ENCODE results near the gene ZFHX3.

The ZFHX3 gene

GRCh38 chr16:72847187-72848027, 200.5 kb downstream of the ZFHX3 start:
- no peak overlapping the region for H3K27ac ChIP-seq

GRCh38 chr16:72846594-72846993, 201.3 kb downstream of the ZFHX3 start:
- H3K27ac ChIP-seq, result no peak overlapping the region
- no peak overlapping the region for H3K4me3 ChIP-seq (ENCODE audit: low read depth in 1 of 2, low read length in 1 of 2)
- H3K27me3 ChIP-seq, result peaks cover 50% of the 10 kb centered on the region
- no peaks in the 10 kb centered on the region for H3K4me1 ChIP-seq (ENCODE audit: control insufficient read depth in 1 of 2, insufficient read depth in 1 of 2, low read depth in 1 of 2, low read length in 1 of 2)
- no peaks in the 10 kb centered on the region for H3K9me3 ChIP-seq
- H3K36me3 ChIP-seq, result no peaks in the 10 kb centered on the region
- no peak for TF ChIP-seq CTCF (IDR thresholded peaks at IDR 0.05)

More at GRCh38 chr16:72847187-72848027, 200.5 kb downstream of the ZFHX3 start:
- Histone ChIP-seq H3K9me3 (no peaks in the 10 kb centered on the region), H3K27me3 (peaks cover 50% of the 10 kb centered on the region), H3K4me1 (ENCODE audit: control insufficient read depth in 1 of 2, insufficient read depth in 1 of 2, low read depth in 1 of 2, low read length in 1 of 2) (no peaks in the 10 kb centered on the region), H3K36me3 (no peaks in the 10 kb centered on the region), H3K4me3 (ENCODE audit: low read depth in 1 of 2, low read length in 1 of 2) (no peak overlapping the region)
- TF ChIP-seq CTCF (IDR thresholded peaks at IDR 0.05), result no peak

DNA sequence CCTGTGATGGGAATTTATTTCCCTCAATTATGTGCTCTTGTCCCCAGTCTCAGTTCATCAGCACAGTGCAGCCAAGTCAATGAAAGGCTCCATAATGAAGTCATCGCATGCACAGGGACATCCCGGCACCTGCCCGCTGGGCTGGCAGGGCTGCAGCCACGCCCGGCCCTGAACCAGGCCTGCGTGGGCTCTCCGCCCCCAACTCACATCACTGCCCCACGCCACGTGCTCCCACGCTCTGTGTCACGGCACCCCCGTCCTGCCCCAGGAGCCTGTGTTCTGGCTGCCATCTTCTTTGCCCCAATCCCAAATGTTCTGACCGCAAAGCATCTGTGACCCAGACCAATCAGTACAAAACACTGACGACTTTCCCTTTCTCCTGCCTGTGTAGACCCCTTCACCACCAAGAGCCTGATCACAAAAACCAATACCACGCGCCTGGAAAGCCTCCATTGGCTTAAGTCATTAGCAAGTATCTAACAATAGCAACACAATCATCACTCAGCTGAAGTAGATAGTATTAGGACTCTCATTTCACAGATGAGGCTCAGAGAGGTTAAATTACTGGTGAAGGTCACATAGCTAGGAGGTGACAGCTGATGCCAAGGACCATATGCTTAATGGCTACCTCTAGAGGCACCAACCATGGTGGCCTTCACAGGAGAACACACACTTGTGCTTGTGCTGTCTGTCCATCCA, 202.5 kb downstream of the ZFHX3 start:
- no peaks in the 10 kb centered on the region for H3K4me1 ChIP-seq (ENCODE audit: control insufficient read depth in 1 of 2, insufficient read depth in 1 of 2, low read depth in 1 of 2, low read length in 1 of 2)
- no peaks in the 10 kb centered on the region for H3K9me3 ChIP-seq
- no peak overlapping the region for H3K4me3 ChIP-seq (ENCODE audit: low read depth in 1 of 2, low read length in 1 of 2)
- H3K27me3 ChIP-seq, result peaks cover 50% of the 10 kb centered on the region
- no peak for TF ChIP-seq CTCF (IDR thresholded peaks at IDR 0.05)
- H3K36me3 ChIP-seq, result no peaks in the 10 kb centered on the region
- H3K27ac ChIP-seq, result no peak overlapping the region

- Histone ChIP-seq H3K4me3 (ENCODE audit: low read depth in 1 of 2, low read length in 1 of 2) (no peak overlapping the region), H3K27me3 (peaks cover 48% of the 10 kb centered on the region), H3K27ac (no peak overlapping the region), H3K4me1 (ENCODE audit: control insufficient read depth in 1 of 2, insufficient read depth in 1 of 2, low read depth in 1 of 2, low read length in 1 of 2) (no peaks in the 10 kb centered on the region), H3K9me3 (no peaks in the 10 kb centered on the region), H3K36me3 (no peaks in the 10 kb centered on the region)
- TF ChIP-seq CTCF (IDR thresholded peaks at IDR 0.05), result no peak
Observed at GRCh38 chr16:72844225-72844920, 203.6 kb downstream of the ZFHX3 start.

- Histone ChIP-seq H3K4me1 (ENCODE audit: control insufficient read depth in 1 of 2, insufficient read depth in 1 of 2, low read depth in 1 of 2, low read length in 1 of 2) (no peaks in the 10 kb centered on the region), H3K27ac (no peak overlapping the region), H3K9me3 (no peaks in the 10 kb centered on the region), H3K36me3 (no peaks in the 10 kb centered on the region), H3K27me3 (peaks cover 19% of the 10 kb centered on the region), H3K4me3 (ENCODE audit: low read depth in 1 of 2, low read length in 1 of 2) (no peak overlapping the region)
- no peak for TF ChIP-seq CTCF (IDR thresholded peaks at IDR 0.05)
Observed at GRCh38 chr16:72841506-72841905, 206.4 kb downstream of the ZFHX3 start.
